Stimulated activated CD4-positive, alpha-beta T cell treated with anti-CD3 and anti-CD28 coated beads, Interleukin-12 subunit alpha, Interleukin-12 subunit beta, amount 100 ng/mL, for 4 hours (primary cell): ENCODE data around the gene FYB1.
A peak's percentile ranks its signal among the peaks of the same experiment; 100 is the strongest.
"Not testable (repeated sequence)": the region's sequence is repeated elsewhere in the genome, so short reads cannot be mapped to it uniquely, and the experiment has no call there.

Experiments
- DNase-seq: peaks from one replicate; pipeline ENCODE4 v3.0.0-alpha.2; 2020

Gene FYB1

DNA sequence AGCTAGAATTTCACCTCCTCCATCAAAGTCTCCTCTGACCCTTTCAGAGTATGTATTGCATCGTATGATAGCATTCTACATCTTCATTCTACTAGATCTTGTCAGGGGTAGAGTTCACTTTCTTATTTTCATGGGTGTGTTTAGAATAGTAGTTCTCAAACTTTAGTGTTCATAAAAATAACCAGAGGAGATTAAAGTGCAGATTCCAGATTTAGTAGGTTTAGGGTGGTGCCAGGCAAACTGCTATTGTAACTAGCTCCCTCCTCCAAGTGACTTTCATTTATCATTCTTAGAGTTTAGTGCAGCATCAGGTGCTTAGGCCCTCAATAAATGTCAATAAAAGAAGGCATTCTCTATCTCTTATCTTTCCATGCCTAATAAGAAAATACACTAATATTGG, 7.2 kb upstream of the FYB1 start:
- no peak for DNase-seq

DNA sequence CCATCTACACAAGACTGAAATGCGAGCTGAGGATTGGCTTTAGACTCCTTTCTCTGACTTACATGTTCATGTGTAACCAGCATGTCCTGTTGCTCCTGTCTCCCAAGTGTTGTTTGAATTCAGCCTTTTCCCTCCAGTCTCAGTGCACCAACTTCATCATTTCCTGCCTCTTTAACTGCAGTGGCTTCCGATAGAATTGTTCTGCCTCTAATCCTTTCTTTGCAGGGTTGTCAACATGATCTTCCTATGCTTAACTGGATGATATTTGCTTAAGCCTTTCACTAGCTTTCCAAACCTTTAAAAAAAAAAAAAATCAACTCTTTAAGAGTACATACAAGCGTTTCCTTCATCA, 6.7 kb upstream of the FYB1 start:
- no peak for DNase-seq

DNA sequence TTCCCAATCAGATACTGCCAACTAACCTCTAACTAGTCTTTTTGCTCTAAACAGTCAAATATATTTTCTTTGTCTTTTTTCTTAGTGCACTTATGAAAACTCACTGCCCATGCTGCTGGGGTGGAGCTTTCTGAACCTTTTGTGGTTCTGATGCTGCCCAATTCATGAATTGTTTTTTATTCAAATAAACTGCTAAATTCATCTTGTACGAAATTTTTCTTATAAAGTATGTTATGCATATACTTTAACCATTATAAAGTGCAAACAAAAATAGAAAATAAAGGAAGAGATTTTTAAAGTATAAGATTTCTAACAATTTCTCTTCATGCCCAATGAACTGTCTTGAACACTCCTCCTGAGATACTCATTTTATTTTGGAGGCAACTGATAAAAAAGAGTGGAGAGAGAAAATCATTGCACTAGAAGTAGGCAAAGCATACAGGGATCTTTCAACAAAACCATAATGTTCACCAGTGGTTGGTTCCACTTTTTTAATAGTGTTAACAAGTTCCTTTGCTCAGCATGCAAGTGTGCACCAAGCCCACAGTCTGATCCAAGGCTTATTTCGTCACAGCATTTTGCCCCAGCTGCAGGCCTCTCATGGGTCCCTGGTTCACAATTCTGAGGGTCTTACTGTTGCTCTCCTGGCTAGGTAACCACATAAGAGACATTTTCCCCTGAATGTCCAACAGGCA, 6.2 kb upstream of the FYB1 start:
- DNase-seq, result no peak

DNA sequence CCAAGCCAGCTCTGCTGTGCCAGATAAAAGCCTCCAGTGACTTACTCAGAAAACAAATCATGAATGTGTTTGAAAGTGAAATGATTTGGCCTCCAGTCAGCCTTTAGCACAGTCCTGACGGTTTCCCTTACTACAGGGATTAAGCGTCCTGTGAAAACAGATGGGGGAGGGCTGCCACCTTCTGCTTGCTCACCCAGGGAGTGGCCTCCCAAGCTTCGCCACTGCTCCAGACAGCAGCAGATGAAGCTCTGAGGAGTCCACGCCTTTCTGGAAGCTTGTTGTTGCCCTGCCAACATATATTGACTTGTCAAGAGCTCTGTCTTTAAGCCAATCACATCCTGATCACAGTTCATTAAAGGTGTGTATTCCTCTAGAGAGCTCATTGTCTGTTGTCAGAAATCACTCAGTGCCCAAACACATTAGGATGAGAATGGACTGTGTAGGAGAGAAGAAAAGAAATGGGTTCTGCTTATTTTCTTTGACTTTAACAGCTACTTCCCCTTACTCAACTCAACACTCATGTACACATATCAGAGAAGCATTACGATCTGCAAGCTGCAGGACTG, 4.9 kb upstream of the FYB1 start:
- DNase-seq, result no peak

DNA sequence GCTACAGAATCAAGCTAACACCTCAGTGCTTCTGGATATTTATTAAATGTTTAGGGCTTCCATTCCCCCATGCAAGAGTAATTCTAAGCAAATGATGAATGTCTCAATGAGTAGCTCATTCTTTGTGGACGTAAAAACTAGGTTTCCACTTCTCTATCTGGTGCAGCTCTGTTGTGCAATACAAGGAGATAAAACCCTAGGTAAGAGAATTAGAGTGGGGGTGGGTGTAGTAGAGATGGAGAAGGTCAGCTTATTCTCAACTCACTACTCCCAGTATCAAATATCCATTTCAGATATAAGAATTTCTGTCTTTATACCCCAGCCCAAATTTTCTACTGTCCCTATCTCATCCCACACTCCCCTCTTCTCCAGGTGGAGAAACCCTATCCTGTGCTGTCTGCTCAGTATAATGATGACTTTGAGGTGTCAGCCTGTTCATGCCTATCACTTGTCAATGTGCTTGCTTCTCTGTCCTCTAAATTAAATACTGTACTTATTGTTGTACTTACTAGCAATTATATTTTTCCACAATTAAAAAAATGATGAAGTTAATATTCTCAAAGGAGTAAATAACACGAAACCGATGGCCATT, 4.3 kb upstream of the FYB1 start:
- DNase-seq, result no peak

DNA sequence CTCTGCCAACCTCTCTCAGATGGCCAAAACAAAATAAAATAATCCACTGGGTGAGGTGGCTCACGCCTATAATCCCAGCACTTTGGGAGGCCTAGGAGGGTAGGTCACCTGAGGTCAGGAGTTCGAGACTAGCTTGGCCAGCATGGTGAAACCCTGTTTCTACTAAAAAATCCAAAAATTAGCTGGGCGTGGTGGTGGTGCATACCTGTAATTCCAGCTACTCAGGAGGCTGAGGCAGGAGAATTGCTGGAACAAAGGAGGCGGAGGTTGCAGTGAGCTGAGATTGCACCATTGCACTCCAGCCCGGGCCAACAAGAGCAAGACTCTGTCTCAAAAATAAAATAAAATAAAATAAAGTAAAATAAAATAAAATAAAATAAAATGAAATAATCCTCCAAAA, 2.3 kb upstream of the FYB1 start:
- not testable (repeated sequence) for DNase-seq

DNA sequence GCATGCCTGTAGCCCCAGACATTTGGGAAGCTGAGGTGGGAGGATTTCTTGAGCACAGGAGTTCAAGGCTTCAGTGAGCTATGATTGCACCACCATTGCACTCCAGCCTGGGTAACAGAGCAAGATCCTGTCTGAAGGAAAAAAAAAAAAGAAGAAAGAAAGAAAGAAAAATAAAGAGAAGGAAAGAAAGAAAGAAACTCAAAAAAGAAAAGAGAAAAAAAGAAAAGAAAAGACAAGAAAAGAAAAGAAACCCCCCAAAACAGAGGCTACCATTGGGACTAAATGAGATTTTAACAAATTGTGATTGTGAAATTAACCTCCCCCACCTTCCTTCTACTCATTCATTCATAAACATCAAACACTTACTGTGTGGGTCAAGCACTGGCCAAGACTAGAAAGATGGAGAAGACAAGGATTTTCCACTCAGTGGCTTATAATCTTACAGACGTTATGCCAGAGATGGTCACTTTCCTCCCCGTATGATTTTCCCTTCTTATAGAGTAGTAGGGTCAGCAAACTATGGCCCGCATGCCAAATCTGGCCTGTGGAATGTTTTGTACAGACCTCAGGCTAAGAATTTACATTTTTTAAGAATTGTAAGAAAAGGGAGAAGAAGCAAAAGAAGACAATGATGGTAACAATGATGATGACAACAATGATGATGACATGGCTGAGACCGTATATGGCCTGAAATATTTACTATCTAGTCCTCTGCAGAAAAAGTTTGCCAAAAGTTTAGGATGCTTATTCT, 1.1 kb upstream of the FYB1 start:
- DNase-seq, result no peak

DNA sequence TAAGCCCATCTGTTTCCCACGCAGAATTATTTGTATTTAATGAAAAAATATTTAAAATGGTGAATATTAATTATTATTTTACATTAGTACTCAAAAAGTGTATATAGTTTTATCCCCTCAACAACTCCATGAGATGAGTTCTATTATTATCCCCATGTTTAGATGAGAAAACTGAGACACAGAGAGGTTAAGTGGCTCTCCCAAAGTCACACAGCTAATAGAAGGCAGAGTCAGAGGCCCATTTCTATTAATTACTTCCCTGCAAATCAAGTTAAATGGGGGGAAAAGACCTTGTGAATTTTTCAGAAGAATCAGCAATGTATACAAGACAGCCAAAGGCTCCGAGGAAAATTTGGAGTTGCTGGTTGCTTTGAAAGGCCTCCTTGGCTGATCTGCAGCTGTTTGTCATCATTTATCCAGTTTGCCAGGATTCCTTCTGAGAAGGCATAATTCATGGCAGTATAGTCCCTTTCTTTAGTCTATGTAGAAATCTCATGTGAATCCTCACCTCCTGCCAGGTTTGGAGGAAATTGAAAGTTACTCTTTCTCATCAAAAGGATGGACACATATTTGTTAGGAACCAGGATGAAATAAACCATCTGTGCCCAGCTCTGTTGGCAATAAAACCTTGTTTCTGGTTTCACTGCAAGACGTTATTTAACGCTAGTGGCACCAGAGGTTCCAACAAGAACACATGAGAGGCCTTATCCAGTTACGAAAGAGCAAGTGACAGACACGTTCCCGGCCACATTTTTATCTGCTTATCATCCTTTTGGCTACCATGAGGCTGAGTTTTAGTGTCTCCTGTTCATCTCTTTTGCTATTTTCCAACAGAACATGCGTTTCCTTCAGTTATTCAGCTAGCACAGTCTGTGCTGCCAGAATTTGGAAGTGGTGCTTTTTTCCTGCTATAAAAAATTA, 621 bp downstream of the FYB1 start:
- DNase-seq, result no peak

DNA sequence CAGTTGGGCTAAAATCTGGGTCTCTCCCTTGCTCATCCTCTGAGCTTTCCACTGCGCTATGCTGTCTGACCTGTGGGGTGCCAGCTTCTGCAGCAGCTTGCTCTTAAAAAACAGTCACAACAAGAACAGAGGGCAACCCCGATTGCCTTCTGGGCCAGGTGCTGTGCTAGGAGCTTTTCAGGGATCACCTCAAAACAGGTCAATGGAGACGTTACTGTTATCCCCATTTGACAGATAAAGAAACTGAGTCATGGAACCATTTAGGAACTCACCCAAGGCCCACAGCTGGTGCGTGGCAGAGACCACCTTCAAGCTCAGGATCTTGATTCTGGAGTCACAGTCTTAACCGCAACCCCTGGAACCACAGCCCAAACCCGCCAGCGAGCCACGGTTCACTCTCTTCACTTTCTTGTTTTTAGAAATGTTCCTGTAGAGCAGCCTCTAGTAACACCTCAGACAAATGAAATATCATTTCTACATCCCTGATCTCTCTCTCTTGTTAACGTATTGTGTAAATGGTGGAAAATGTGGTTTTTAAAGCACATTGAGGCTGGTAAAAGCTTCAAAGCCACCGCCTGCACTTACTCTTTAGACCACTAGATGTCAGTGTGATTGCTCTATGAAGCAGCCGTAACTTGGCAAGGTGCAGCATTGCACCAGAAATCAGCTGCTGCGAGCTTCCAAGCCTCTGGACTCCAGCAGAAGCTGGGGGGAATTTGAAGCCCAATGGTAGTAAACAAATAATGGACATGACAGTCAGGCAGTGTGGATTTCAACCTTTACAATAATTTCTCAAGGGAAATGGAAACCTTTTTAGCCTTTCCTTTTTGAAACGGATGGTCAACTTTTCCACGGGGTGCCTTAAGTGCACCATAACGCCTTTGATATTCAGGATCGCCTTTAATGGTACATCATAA, 1.7 kb downstream of the FYB1 start:
- DNase-seq, result peak; percentile 59

DNA sequence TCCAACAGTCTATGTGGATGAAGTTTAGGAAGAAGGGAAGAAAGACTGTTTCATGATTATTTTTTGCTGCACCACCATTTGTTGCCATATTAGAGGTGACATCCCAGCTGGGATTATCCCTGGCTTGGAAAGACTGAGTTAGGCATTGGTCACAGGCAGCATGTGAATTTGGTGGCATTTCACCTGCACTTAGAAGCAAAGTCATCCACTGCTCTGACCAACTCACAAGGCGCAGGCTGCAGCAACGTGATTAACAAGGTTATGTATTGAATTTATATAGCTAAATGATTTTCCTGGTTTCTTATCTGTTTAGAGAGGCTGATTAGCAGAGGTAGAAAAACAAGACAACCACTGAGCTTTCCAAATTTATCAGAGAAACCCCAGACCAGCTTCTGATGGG, 2.7 kb downstream of the FYB1 start:
- no peak for DNase-seq

DNA sequence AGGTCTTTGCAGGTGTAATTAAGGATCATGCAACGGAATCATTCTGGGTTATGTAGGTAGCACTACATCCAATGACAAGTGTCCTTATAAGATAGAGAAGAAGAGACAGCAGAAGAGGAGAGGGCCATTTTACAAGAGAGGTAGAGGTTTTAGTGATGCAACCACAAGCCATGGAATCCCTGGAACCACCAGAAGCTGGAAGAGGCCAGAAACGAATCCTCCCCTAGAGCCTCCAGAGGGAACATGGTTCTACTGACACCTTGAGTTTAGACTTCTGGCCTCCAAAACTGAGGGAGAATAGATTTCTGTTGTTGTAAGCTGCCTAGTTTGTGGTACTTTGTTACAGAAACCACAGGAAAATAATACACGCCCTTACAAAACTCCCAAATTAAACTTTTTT, 3.5 kb downstream of the FYB1 start:
- no peak for DNase-seq

DNA sequence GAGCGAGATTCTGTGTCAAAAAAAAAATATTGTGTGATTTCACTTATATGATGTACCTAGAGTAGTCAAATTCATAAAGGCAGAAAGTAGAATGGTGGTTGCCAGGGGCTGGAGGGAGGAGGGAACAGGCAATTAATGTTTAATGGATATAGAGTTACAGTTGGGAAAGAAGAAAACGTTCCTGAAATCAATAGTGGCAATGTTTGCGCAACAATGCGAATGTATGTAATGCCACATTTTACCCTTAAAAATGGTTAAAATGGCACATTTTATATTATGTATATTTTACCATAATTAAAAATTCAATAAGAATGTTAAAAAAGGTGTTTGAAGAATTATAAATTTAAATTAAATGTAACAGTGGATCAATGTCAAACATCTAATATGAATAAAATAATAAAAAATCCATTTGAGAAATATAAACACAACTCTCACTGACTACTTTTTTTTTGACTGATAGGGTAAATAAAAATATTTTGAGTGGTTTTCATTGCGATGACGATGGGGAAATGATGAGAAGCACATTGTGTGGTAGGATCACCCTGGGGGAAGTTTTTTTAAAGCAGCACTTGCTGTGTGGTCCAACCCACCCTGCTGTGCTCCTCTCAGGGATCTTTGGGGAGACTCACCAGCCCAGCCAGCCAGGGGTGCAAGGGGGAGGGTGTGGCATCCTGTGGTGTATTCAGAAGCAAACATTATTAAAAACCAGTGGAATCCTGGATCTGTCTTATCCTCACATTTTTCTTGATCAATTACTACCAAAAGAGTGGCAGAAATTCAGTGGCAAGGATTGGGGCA, 4.3 kb downstream of the FYB1 start:
- no peak for DNase-seq

DNA sequence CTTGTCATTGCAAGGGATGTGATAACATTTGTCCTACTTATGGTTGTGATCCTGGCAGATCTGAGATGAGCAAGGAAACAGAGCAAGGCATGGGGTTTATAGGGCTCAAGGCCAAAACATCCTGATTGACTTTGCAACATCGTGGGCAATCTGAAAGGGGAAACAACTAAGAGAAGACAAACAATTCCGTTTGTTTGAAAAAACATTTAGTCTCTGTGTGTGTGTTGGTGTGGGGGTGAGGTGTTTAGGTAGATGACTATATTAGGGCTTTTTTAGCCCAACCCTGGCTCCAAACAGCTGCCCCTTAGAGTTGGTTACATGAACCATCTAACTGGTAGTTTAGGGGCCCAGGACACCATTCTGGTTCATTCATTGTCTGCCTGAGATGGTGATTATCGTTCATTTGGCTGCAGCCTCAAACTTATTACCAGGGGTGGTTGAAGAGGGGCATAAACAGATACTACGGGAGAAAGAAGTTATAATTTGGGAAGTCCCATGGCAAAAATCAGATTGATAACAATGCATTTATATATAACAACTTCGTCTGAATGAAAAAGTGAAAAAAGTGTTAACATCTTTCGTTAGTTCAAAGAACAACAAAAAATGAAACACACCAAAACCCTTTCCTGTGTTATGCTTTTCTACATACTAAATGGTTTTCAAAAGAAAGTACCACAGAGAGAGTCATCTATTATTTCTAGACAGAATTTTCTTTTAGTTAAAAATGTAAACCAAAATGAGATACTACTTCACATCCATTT, 5.7 kb downstream of the FYB1 start:
- DNase-seq, result no peak

DNA sequence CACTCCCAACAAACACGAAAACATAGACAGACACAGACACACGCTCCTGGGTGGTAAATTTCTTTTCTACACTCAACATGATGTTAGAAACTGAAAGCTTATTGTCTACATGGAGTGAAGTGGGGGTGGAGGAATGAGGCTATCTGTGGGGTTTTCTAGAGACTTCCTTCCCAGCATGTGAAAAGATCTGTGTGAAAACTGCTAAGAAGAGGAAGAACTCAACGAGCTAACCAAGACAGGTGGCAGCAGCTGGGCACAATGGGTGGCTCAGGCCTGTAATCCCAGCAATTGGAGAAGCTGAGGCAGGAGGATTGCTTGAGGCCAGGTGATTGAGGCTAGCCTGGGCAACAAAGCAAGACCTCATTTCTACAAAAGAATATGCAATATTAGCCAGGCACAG, 7.6 kb downstream of the FYB1 start:
- DNase-seq, result no peak

DNA sequence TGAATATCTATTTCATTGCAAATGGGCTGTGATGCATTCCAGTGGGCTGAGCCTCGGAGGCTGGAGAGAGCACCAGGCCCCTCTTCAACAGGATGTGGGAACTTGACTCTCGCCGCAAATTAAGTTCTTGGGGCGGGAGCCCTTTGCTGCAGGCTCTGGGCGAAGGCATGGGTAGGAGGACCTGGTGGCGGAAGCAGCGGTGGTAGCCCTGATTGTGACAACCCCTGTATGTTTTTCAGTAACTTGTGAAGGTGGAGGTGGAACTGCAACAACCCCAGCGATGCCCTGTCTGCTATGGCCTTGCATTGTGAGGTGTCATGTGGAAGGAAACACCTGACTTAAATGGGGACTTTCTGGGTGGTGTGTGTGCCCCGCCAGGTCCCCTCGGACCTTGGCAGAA, 9.4 kb downstream of the FYB1 start:
- peak; percentile 50 for DNase-seq

DNA sequence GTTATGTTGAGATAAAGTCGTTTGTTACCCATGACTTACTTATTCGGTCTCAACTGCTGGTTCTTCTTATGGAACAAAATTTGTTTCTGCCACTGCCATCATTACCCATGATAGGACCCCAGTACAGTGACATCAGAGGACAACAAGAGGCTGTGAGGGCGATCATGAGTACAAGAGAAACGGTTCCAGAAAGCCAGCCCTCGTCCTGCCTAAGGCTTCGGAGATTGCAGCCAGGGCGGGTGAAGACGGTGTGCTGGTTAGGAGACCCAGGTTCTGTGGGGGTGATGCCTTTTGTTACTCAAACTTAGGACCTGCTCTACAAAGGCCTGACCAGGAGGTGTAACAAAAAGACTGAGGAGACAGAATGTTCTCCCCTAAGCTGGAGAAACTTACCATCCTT, 10.9 kb downstream of the FYB1 start:
- DNase-seq, result no peak

DNA sequence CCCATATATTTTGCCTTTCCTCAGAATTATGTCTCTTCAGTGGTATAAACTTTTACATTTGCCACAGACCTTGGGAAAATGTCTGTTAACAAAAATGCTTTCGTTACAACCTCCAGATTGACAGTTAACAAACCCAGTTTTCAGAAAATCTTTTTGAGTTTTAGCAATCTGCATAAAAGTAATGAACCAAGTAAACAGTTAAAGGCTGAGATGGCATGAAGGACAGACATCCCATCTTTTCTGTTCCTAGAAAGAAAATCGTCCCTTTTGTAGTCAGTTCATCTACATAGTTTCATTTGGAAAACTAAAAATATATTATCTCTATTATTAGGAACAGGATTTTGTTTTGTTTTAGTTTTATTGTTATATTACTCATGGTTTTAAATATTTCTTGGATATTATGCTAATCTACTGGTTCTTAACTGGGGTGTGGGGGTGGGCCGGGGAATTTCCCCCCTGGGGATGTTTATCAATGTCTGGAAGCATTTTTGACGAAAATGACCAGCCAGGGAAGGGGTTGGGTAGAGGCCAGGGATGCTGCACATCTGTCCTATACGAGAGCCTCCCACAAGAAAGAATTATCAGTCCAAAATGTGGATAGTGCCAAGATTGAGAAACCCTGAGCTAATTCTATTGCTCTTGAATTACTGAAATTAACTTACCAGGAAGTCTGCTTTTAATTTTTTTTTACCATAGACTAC, 11.9 kb downstream of the FYB1 start:
- DNase-seq, result no peak

DNA sequence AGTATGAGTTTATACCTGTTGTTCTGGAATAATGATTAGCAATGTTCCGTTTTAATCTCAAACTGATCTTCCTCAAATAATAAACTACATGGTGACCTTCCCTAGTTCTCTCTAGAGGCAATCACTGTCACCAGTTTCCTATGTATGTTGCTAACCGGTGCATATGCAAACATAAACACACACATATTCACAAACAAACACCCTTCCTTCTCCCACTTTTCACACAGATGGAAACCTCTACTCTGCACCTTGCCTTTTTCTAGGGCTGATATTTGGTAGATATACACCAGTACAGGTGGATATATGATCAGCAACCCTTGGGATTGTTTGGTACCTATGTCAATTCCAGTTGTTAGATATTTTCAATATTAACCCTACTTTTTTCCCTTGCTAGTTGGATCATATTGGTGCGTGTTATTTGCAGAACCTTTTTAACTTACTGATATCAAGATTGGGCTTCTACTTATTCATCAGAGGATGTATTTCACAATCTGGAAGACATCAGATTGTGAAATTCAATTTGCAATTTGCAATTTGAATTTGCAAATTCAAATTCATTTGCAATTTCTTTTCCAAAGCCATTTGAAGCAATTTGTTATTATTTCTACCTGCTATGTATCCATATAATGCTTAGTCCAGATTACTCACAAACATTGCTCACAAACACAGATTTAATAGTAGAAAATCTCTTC, 12.6 kb downstream of the FYB1 start:
- no peak for DNase-seq

DNA sequence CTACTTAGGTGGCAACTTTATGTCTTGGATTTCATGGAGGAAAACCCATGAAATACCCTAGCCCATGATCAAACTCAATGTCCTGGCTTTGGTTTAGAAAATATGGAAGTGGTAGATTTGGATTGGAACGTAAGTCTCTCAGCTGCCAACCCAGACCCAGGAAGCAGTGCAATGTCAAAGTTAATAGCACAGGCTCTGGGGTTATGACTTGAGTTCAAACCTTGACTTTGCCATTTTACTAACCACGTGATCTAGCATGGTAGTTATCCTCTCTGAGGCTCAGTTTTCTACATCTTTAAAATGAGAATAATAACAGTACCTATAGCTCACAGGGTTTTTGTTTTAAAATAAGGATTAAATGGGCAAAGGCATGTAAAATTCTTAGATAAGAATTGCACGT, 13.8 kb downstream of the FYB1 start:
- DNase-seq, result no peak
